ENCODE measurements around the gene CTNNA1.

DNA sequence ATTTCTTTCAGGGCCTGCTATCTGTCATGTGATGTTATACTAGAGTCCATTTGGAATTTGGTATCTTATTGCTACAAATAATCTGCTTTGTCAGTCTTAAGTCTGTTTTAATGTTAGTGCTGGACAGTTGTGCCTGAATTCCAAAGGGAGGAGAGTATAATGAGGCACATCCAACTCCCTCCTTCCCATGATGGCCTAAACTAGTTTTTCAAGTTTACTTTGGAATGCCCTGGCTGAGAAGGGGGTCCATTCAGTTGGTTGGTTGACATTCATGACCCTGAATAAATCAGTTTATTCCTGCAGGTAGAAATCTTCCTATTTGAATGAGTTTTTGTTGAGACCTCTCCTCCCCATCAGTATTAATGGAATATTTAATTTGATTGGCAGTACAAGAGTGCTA lies 131.3 kb downstream of the CTNNA1 start:
- TF ChIP-seq TAF1 (IDR thresholded peaks at IDR 0.05; ENCODE audit: borderline replicate concordance, low read depth, low read length), result no peak
- TF ChIP-seq, protein P1, sequence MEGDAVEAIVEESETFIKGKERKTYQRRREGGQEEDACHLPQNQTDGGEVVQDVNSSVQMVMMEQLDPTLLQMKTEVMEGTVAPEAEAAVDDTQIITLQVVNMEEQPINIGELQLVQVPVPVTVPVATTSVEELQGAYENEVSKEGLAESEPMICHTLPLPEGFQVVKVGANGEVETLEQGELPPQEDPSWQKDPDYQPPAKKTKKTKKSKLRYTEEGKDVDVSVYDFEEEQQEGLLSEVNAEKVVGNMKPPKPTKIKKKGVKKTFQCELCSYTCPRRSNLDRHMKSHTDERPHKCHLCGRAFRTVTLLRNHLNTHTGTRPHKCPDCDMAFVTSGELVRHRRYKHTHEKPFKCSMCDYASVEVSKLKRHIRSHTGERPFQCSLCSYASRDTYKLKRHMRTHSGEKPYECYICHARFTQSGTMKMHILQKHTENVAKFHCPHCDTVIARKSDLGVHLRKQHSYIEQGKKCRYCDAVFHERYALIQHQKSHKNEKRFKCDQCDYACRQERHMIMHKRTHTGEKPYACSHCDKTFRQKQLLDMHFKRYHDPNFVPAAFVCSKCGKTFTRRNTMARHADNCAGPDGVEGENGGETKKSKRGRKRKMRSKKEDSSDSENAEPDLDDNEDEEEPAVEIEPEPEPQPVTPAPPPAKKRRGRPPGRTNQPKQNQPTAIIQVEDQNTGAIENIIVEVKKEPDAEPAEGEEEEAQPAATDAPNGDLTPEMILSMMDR (IDR thresholded peaks at IDR 0.05), result no peak
- no peak for TF ChIP-seq JUND (IDR thresholded peaks at IDR 0.05)
- TF ChIP-seq POLR2AphosphoS5 (IDR thresholded peaks at IDR 0.05; ENCODE audit: low read depth, low read length), result no peak
- TF ChIP-seq SMC3 (IDR thresholded peaks at IDR 0.05; ENCODE audit: low read depth, low read length), result no peak
- TF ChIP-seq YY1 (IDR thresholded peaks at IDR 0.05; ENCODE audit: low read depth), result no peak

Data from SK-N-SH (cell line).